ENCODE measurements around the gene VPS26A. TPM values are rescaled to one million over a fixed set of nuclear protein-coding genes. Genes with fewer than 3 reads are reported as not detected.

The VPS26A gene
- total RNA-seq, 2 donors from 2014 or later = 41.2 to 46.5 TPM

- H3K4me1 Mint-ChIP-seq = peaks cover 9% of the 10 kb centered on the region
- no peak overlapping the region for H3K4me3 Mint-ChIP-seq
- no peaks in the 10 kb centered on the region for H3K27me3 Mint-ChIP-seq (ENCODE audit: insufficient read depth)
- Histone ChIP-seq H3K27ac (ENCODE audit: low read depth, low read length) (no peak overlapping the region), H3K9ac (ENCODE audit: extremely low read depth, low read length, poor library complexity, severe bottlenecking) (no peak overlapping the region), H3K9me3 (ENCODE audit: control insufficient read depth, low read length) (no peaks in the 10 kb centered on the region), H3K36me3 (ENCODE audit: control insufficient read depth, insufficient read depth, low read length) (no peaks in the 10 kb centered on the region), H3K4me1 (ENCODE audit: control insufficient read depth, insufficient read depth, low read length) (peaks cover 3% of the 10 kb centered on the region), H3K27me3 (ENCODE audit: control insufficient read depth, insufficient read depth, low read length, poor library complexity, severe bottlenecking) (no peaks in the 10 kb centered on the region), H3K4me3 (ENCODE audit: low read length) (no peak overlapping the region)
- 82 to 86% methylated on average over 10 to 16 of the region's 16 CpGs for WGBS, 2 experiments (ENCODE audit: insufficient coverage in 1 of 2, insufficient read length in 1 of 2)
- TF ChIP-seq, protein P1, sequence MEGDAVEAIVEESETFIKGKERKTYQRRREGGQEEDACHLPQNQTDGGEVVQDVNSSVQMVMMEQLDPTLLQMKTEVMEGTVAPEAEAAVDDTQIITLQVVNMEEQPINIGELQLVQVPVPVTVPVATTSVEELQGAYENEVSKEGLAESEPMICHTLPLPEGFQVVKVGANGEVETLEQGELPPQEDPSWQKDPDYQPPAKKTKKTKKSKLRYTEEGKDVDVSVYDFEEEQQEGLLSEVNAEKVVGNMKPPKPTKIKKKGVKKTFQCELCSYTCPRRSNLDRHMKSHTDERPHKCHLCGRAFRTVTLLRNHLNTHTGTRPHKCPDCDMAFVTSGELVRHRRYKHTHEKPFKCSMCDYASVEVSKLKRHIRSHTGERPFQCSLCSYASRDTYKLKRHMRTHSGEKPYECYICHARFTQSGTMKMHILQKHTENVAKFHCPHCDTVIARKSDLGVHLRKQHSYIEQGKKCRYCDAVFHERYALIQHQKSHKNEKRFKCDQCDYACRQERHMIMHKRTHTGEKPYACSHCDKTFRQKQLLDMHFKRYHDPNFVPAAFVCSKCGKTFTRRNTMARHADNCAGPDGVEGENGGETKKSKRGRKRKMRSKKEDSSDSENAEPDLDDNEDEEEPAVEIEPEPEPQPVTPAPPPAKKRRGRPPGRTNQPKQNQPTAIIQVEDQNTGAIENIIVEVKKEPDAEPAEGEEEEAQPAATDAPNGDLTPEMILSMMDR (conservative IDR thresholded peaks at IDR 0.05) = no peak
- no peak overlapping the region for H3K27ac Mint-ChIP-seq
- H3K36me3 Mint-ChIP-seq (ENCODE audit: low read depth) = no peaks in the 10 kb centered on the region
- H3K9me3 Mint-ChIP-seq = no peaks in the 10 kb centered on the region
- no peak for DNase-seq
These were observed 34.1 kb upstream of the VPS26A start for GRCh38 chr10:69089638-69090599.

GRCh38 chr10:69090685-69091084 is 33.3 kb upstream of the VPS26A start:
- Histone ChIP-seq H3K9me3 (ENCODE audit: control insufficient read depth, low read length) (no peaks in the 10 kb centered on the region), H3K27ac (ENCODE audit: low read depth, low read length) (no peak overlapping the region), H3K36me3 (ENCODE audit: control insufficient read depth, insufficient read depth, low read length) (no peaks in the 10 kb centered on the region), H3K27me3 (ENCODE audit: control insufficient read depth, insufficient read depth, low read length, poor library complexity, severe bottlenecking) (no peaks in the 10 kb centered on the region), H3K4me1 (ENCODE audit: control insufficient read depth, insufficient read depth, low read length) (peaks cover 3% of the 10 kb centered on the region), H3K9ac (ENCODE audit: extremely low read depth, low read length, poor library complexity, severe bottlenecking) (no peak overlapping the region), H3K4me3 (ENCODE audit: low read length) (no peak overlapping the region)
- Mint-ChIP-seq H3K27ac (no peak overlapping the region), H3K36me3 (ENCODE audit: low read depth) (no peaks in the 10 kb centered on the region), H3K4me1 (peaks cover 6% of the 10 kb centered on the region), H3K9me3 (no peaks in the 10 kb centered on the region), H3K27me3 (ENCODE audit: insufficient read depth) (no peaks in the 10 kb centered on the region), H3K4me3 (no peak overlapping the region)
- TF ChIP-seq, protein P1 (conservative IDR thresholded peaks at IDR 0.05) = no peak
- 88 to 96% methylated on average over 1 of the region's 1 CpG for WGBS, 2 experiments (ENCODE audit: insufficient coverage in 1 of 2, insufficient read length in 1 of 2)
- DNase-seq = no peak

GRCh38 chr10:69091143-69091651 is 32.8 kb upstream of the VPS26A start:
- H3K4me3 ChIP-seq (ENCODE audit: low read length) = no peak overlapping the region
- H3K9me3 ChIP-seq (ENCODE audit: control insufficient read depth, low read length) = no peaks in the 10 kb centered on the region
- H3K9ac ChIP-seq (ENCODE audit: extremely low read depth, low read length, poor library complexity, severe bottlenecking) = no peak overlapping the region
- H3K9me3 Mint-ChIP-seq = no peaks in the 10 kb centered on the region
- no peak for DNase-seq
- no peaks in the 10 kb centered on the region for H3K27me3 ChIP-seq (ENCODE audit: control insufficient read depth, insufficient read depth, low read length, poor library complexity, severe bottlenecking)
- no peak overlapping the region for H3K4me3 Mint-ChIP-seq
- TF ChIP-seq, protein P1 (conservative IDR thresholded peaks at IDR 0.05) = no peak
- peaks cover 1% of the 10 kb centered on the region for H3K4me1 Mint-ChIP-seq
- no peak overlapping the region for H3K27ac ChIP-seq (ENCODE audit: low read depth, low read length)
- 95 to 100% methylated on average over 4 to 8 of the region's 8 CpGs for WGBS, 2 experiments (ENCODE audit: insufficient coverage in 1 of 2, insufficient read length in 1 of 2)
- H3K4me1 ChIP-seq (ENCODE audit: control insufficient read depth, insufficient read depth, low read length) = peaks cover under 1% of the 10 kb centered on the region
- no peaks in the 10 kb centered on the region for H3K36me3 ChIP-seq (ENCODE audit: control insufficient read depth, insufficient read depth, low read length)
- H3K36me3 Mint-ChIP-seq (ENCODE audit: low read depth) = no peaks in the 10 kb centered on the region
- H3K27me3 Mint-ChIP-seq (ENCODE audit: insufficient read depth) = no peaks in the 10 kb centered on the region
- no peak overlapping the region for H3K27ac Mint-ChIP-seq
